ENCODE data around the gene STK24.

Gene STK24

GRCh38 chr13:98556142-98556816 lies 20.6 kb downstream of the STK24 start:
- no peak for DNase-seq (ENCODE audit: low spot score)

DNA sequence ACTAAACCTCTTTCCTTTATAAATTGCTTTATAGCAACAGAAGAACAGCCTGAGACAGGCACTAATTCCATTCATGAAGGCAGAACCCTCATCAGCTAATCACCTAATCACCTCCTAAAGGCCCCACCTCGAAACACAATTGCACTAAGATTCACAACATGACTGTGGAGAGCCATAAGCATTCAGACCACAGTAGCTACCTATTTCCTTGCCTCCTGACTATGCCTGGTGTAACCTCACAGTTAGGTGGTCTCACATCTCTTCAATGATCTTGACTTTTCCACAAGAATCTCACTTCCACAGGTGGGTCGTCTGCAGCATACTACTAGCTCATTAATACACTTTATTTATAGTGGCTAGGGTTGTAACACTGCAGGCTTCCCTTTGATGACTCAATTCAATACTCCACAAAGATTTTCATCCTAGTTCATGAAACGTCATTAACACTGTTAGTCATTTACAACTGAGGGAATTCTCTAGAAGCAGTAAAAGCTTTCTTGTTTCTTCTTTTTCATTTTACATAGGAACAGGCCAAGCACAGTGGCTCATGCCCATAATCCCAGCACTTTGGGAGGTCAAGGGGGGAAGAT lies 27.1 kb downstream of the STK24 start:
- no peak for DNase-seq (ENCODE audit: low spot score)

GRCh38 chr13:98549006-98549727 lies 27.7 kb downstream of the STK24 start:
- DNase-seq (ENCODE audit: low spot score) = no peak

GRCh38 chr13:98548230-98548629 lies 28.7 kb downstream of the STK24 start:
- DNase-seq (ENCODE audit: low spot score) = no peak

DNA sequence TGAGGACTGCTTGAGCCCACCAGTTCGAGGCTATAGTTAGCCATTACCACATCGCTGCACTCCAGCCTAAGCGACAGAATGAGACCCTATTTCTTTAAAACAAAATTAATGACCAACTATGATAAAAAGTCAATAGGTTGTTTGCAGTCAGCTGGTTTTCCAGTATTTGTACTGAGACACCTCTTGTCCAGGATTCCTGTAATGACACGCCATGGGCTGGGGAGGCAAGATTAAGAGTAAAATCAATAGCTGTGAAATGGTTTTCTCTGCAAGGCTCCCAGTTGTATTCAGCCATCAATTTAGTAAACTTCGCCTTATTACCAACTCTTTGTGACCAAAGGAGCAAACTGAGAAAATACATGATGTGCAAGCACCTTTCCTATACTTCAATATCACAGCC lies 29.5 kb downstream of the STK24 start:
- no peak for DNase-seq (ENCODE audit: low spot score)

DNA sequence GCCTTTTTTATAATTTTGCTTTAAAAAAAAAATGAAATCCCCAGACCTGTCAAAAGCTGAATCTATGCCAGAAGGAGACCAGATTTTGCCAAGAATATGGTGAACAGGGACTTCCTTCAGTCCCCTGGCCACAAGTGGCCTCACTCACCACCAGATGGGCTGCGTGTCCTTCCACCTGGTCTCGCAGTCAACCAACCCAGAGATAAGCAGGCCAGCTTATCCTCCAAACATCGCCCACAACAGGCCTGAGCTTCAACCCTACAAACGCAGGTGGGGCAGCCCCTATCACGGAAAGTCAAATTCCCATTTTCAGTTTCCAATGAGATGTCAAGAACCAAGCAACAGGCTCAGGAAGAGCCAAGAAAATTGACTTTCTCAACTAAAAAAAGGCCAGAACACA lies 30.5 kb downstream of the STK24 start:
- no peak for DNase-seq (ENCODE audit: low spot score)

GRCh38 chr13:98544104-98544710 lies 32.7 kb downstream of the STK24 start:
- no peak for DNase-seq (ENCODE audit: low spot score)

GRCh38 chr13:98543378-98544103 lies 33.4 kb downstream of the STK24 start:
- DNase-seq (ENCODE audit: low spot score) = no peak

DNA sequence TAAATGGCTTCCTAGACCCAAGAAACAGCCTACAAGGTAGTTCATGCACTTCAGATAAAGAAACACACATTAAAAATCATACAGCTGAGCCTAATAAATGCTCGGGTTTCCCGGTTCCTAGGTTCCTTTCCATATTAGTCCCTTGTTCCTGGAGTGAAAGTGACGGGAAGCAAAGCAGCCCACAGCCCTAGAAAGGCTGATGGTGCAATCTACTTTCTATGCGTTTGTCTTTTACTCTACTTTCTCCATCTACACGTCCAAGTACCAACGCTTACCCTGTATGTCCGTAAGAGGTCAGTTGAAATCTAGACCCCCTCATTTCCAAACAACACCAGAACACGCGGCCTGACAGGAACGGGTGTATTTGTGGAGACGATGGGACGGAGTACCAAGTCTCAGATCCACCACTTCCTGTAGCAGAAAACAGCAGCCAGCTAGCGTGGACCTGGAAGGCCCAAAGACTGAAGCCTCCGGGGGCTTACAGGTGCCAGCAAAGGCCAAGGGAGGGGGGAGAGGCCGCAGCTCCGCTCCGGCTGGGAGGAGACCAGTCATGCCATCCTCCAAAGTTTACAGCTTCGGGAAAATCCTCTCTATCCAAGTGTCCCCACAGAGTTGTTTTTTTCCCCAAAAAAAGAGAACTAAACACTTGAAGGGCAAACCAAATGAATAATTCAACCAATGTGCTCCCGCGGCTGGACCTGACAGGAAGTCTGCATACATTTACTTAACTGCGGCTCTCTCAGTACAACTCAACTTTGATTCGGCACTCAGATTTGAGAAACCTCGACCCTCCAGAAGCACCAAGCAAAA lies 34.1 kb downstream of the STK24 start:
- no peak for DNase-seq (ENCODE audit: low spot score)

DNA sequence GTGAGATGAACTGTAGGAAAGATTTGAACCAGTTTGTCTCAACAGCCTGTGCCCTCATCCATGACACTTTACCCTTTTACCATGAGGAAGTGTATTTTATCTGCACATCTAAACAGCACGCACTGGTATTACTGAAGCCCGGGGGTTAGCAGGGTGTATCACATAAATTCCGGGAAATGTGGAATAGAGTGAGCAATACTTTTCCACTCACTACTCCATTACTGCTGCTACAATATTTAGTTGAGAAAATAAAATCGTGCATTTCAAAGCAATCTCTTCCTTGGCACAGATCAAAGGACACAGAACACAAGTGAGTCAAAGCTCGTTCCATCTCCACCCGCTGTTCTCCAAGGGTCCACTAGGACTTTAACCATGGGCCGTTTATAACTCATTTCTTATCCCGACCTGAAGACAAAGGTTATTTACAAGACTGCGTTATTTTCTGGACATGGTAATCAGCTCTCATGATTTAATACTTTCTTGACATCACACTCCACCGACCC lies 35.2 kb downstream of the STK24 start:
- no peak for DNase-seq (ENCODE audit: low spot score)

DNA sequence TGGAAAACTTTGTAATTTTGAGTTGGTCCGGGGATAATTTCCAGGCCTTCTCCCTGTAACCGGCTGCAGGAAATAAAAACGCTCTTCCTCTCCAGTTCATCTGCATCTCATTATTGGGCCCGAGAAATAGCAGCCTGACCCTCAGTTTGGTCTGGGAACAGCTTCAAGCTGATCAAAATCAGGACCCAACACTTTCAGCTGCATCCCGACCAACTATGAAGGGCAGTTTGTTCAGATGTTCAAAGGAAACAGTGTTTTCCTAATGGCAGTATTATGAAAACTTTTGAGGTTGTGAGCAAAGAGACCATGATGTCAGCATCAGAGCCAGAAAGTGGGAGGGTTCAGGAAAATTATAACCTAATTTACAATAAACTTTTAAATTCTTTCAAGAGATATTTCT lies 35.7 kb downstream of the STK24 start:
- DNase-seq (ENCODE audit: low spot score) = no peak

- no peak for DNase-seq (ENCODE audit: low spot score)
Measured at GRCh38 chr13:98540476-98540875, 36.4 kb downstream of the STK24 start.

DNA sequence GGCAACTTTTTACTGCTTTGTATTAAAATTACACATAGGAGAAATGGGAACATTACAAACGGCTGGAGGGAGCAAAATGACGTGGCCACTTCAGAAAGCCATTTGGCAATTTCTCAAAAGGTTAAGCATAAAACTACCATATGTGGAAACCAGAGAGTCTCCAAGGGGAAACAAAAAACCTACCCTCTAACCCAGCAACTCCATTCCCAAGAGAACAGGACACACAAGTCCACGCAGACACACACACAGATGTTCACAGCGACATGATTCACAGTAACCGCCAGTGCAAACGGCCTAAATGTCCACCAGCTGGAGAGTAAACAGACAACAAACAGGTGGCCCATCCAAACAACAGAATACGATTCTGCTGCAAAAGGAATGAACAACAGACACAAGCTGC lies 37.2 kb downstream of the STK24 start:
- DNase-seq (ENCODE audit: low spot score) = no peak

DNA sequence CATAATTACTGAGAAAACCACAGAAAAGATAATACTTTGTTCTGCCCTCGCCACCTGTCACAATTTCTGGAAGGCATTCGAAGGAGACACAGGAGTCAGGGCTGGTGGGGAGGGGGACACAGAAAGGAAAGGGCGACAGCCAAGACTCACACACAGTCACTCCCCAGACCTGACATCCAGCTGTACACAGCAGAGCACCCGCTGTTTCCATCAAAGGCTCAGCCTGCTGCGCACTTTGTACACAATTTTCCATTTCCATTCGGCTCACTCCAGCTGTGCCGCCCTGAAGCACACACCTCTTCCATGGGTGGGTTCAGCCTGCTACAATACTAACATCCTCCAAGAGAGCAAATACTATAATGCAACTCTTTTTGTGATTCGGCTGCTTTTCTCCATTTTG lies 38.0 kb downstream of the STK24 start:
- DNase-seq (ENCODE audit: low spot score) = no peak

GRCh38 chr13:98537740-98538139 lies 39.2 kb downstream of the STK24 start:
- DNase-seq (ENCODE audit: low spot score) = no peak

DNA sequence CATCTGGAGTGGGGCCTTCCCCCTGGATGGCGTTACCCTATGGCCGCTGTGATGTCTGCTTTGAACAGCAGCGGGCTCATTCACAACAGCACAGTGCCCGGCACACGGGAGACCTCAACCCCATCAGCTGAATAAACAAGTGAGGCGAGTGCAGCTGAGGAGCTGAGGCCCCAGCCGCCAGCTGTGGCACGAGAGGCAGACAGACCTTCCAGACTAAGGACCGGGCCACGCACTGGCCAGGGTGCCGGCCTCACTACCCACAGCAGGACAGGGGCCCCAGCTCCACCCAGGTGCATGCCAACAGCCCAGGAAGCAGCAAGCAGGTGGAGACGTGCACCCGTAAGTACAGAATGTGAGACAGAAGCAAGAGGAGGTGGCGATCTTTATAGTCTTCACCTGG lies 39.6 kb downstream of the STK24 start:
- DNase-seq (ENCODE audit: low spot score) = no peak

DNA sequence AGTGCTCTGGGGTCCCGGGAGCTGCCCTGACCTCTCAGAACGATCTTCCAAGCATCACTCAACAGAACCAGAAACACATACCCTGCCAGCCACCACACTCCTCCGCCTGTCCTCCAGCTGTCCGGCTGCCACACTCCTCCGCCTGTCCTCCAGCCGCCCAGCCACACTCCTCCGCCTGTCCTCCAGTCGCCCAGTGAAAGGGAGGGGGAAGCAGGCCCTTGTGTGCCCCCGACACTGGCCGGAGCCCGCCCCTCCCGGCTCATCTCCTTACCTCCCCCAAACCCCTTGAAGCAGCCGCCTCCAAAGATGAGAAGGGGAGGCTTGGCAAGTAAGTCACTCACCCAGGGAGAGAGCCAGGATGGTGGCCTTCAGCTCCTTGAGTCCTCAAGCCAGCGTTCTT lies 40.2 kb downstream of the STK24 start:
- no peak for DNase-seq (ENCODE audit: low spot score)

- DNase-seq (ENCODE audit: low spot score) = no peak
Measured at GRCh38 chr13:98535501-98536354, 41.2 kb downstream of the STK24 start.

GRCh38 chr13:98534821-98535220 lies 42.1 kb downstream of the STK24 start:
- no peak for DNase-seq (ENCODE audit: low spot score)

GRCh38 chr13:98533912-98534311 lies 43.0 kb downstream of the STK24 start:
- no peak for DNase-seq (ENCODE audit: low spot score)

Data from SW480 (cell line).